A549 (cell line): ENCODE data around the gene CACNA1C. TPM values are rescaled to one million over a fixed set of nuclear protein-coding genes. Genes with fewer than 3 reads are reported as not detected.

Experiments
- ATAC-seq, 2 experiments: fragments of 200-7000 bp in 1 of 2; fragments of >200 bp in 1 of 2; cut with Nextera tagmentation in 1 of 2; cut with Tn5 transposase in 1 of 2; 3 replicates each; pipeline versions ENCODE4 v1.8.0 to v1.9.1; 2018 to 2020; ENCODE audit warnings: mild to moderate bottlenecking in 1 of 2, moderate library complexity in 1 of 2
- CTCF ChIA-PET: fragments of 300-600 bp; sonication (Branson Sonifier 250); formaldehyde crosslinking; extraction: SDS; loops from one replicate; lab custom pipeline; 2021; ENCODE audit warnings: antibody characterized with exemption, inconsistent platforms; lab: Yijun Ruan, JAX
- POLR2A ChIA-PET: fragments of 350-600 bp; formaldehyde crosslinking; extraction: SDS; loops from one replicate; lab custom pipeline; 2021; ENCODE audit warnings: antibody characterized with exemption, inconsistent platforms; lab: Yijun Ruan, JAX
- DNase-seq, 2 experiments: peaks; one replicate each; pipeline versions ENCODE4 v3.0.0 to v3.0.0-alpha.2; 2011 to 2016; ENCODE audit warnings: low read depth in 1 of 2, low spot score in 1 of 2
- FAIRE-seq: peaks from 2 replicates; lab custom pipeline; 2011; peaks lifted over from hg19 to GRCh38; lab: Jason Lieb, UNC
- H3K27ac ChIP-seq, 2 experiments: fragments of >200 bp; sonication (Bioruptor Twin); formaldehyde crosslinking; 3 replicates each; pipeline ENCODE4 v1.5.1; 2016 to 2017
- H3K4me1 ChIP-seq: fragments of >200 bp; sonication (Bioruptor Twin); formaldehyde crosslinking; 3 replicates; pipeline ENCODE4 v1.6.1; 2016
- H3K4me2 ChIP-seq: fragments of >200 bp; sonication (Bioruptor Twin); formaldehyde crosslinking; 3 replicates; pipeline ENCODE4 v1.6.1; 2016
- H3K4me3 ChIP-seq: fragments of >200 bp; sonication (Bioruptor Twin); formaldehyde crosslinking; 3 replicates; pipeline ENCODE4 v1.5.1; 2016
- H3K9me3 ChIP-seq: fragments of >200 bp; sonication (Bioruptor Twin); formaldehyde crosslinking; 3 replicates; pipeline ENCODE4 v1.6.1; 2016
- BCL3 ChIP-seq: fragments of >200 bp; sonication (Bioruptor Twin); formaldehyde crosslinking; IDR thresholded peaks from 3 replicates; pipeline ENCODE4 v1.6.1; 2016
- CBX2 ChIP-seq: fragments of 200-600 bp; sonication (generic); IDR thresholded peaks from 2 replicates; pipeline ENCODE4 v1.6.1; 2016; ENCODE audit warnings: low read depth, mild to moderate bottlenecking, borderline replicate concordance
- CBX8 ChIP-seq: fragments of 200-600 bp; sonication (generic); IDR thresholded peaks from 2 replicates; pipeline ENCODE4 v1.6.1; 2016
- CEBPB ChIP-seq, 2 experiments: fragments of >200 bp in 1 of 2; sonication (Bioruptor Twin) in 1 of 2; formaldehyde crosslinking in 1 of 2; IDR thresholded peaks; 2 replicates each; pipeline ENCODE4 v1.6.1; 2012 to 2016
- CHD2 ChIP-seq: fragments of 150-350 bp; IDR thresholded peaks from 2 replicates; pipeline ENCODE4 v1.6.1; 2014; ENCODE audit warnings: low read length; ENCODE audit not compliant: partially characterized antibody
- EP300 ChIP-seq, 2 experiments: fragments of >200 bp; sonication (Bioruptor Twin); formaldehyde crosslinking; IDR thresholded peaks; 2 replicates in 1 of 2; 3 replicates in 1 of 2; pipeline ENCODE4 v1.6.1; 2016 to 2017
- ESRRA ChIP-seq: fragments of 150-350 bp; IDR thresholded peaks from 2 replicates; pipeline ENCODE4 v1.6.1; 2014; ENCODE audit warnings: mild to moderate bottlenecking, low read length, borderline replicate concordance
- FOSB ChIP-seq: fragments of 250-450 bp; sonication (Bioruptor Pico); IDR thresholded peaks from 2 replicates; pipeline ENCODE4 v1.5.0; 2020; ENCODE audit warnings: mild to moderate bottlenecking, moderate library complexity
- GATA3 ChIP-seq: IDR thresholded peaks from 2 replicates; pipeline ENCODE4 v1.6.1; 2012; ENCODE audit warnings: borderline replicate concordance
- HDAC2 ChIP-seq: fragments of 200-600 bp; sonication (generic); IDR thresholded peaks from 2 replicates; pipeline ENCODE4 v1.6.1; 2016
- HOXA7 ChIP-seq: fragments of 250-450 bp; sonication (Bioruptor Pico); IDR thresholded peaks from 2 replicates; pipeline ENCODE4 v1.5.0; 2020; ENCODE audit warnings: mild to moderate bottlenecking, moderate library complexity
- JUN ChIP-seq, 2 experiments: fragments of >200 bp; sonication (Bioruptor Twin); formaldehyde crosslinking; IDR thresholded peaks; 2 replicates in 1 of 2; 3 replicates in 1 of 2; pipeline ENCODE4 v1.6.1; 2016 to 2017
- JUNB ChIP-seq: fragments of >200 bp; sonication (Bioruptor Twin); formaldehyde crosslinking; IDR thresholded peaks from 2 replicates; pipeline ENCODE4 v1.6.1; 2016
- KDM1A ChIP-seq: fragments of 200-600 bp; sonication (generic); IDR thresholded peaks from 2 replicates; pipeline ENCODE4 v1.6.1; 2016; ENCODE audit warnings: low read depth, mild to moderate bottlenecking
- MAFK ChIP-seq: fragments of 450-650 bp; IDR thresholded peaks from 2 replicates; pipeline ENCODE4 v1.6.1; 2014; ENCODE audit not compliant: partially characterized antibody
- MAX ChIP-seq: IDR thresholded peaks from 2 replicates; pipeline ENCODE4 v1.6.1; 2012
- MAZ ChIP-seq: fragments of 150-350 bp; IDR thresholded peaks from 2 replicates; pipeline ENCODE4 v1.6.1; 2014; ENCODE audit warnings: antibody characterized with exemption, low read depth, low read length, borderline replicate concordance
- PHF8 ChIP-seq: fragments of 200-600 bp; sonication (generic); IDR thresholded peaks from 2 replicates; pipeline ENCODE4 v1.6.1; 2016; ENCODE audit warnings: low read depth, mild to moderate bottlenecking, antibody characterized with exemption, moderate library complexity, borderline replicate concordance
- RFX5 ChIP-seq: fragments of 450-650 bp; IDR thresholded peaks from 2 replicates; pipeline ENCODE4 v1.7.1; 2014; ENCODE audit warnings: antibody characterized with exemption, mild to moderate bottlenecking, moderate library complexity
- SMC3 ChIP-seq: fragments of >200 bp; sonication (Bioruptor Twin); formaldehyde crosslinking; IDR thresholded peaks from 3 replicates; pipeline ENCODE4 v1.6.1; 2018; ENCODE audit warnings: inconsistent platforms
- TFCP2L1 ChIP-seq: fragments of 250-450 bp; sonication (Bioruptor Pico); IDR thresholded peaks from 2 replicates; pipeline ENCODE4 v1.5.0; 2021; ENCODE audit warnings: mild to moderate bottlenecking
- ZSCAN20 ChIP-seq: fragments of 250-450 bp; sonication (Bioruptor Pico); IDR thresholded peaks from 2 replicates; pipeline ENCODE4 v1.8.0; 2022; ENCODE audit warnings: mild to moderate bottlenecking, moderate library complexity
- WGBS: methylation state at CpG from one replicate; pipeline ENCODE4 v1.1.6; 2017; ENCODE audit errors: missing lambda C conversion rate; 5-methylcytosine and 5-hydroxymethylcytosine counted together
- polyA plus RNA-seq, 4 experiments: library from polyadenylated mRNA; depleted of rRNA in 3 of 4; stranded (reverse); fragments of >200 nt; fragmentation: RNase III in 1 of 4; extraction: RNeasy Plus Mini Kit Qiagen cat#74134 plus additional on column Dnase treatment in 1 of 4; gene quantifications; 2 replicates in 3 of 4; 3 replicates in 1 of 4; pipeline ENCODE4 v1.2.3, GENCODE V29; 2011 to 2017
- TF ChIP-seq, protein P1 (sequence below): IDR thresholded peaks from 2 replicates; pipeline ENCODE4 v1.6.1; 2012
- TF ChIP-seq, protein P2 (sequence below): fragments of 250-450 bp; sonication (Bioruptor Pico); IDR thresholded peaks from 2 replicates; pipeline ENCODE4 v1.5.0; 2021; ENCODE audit warnings: mild to moderate bottlenecking, moderate library complexity, borderline replicate concordance
- TF ChIP-seq, protein P3 (sequence below): fragments of 150-350 bp; IDR thresholded peaks from 2 replicates; pipeline ENCODE4 v1.6.1; 2014; ENCODE audit warnings: low read depth, mild to moderate bottlenecking, low read length
- TF ChIP-seq, protein P4 (sequence below): IDR thresholded peaks from 2 replicates; pipeline ENCODE4 v1.6.1; 2012; ENCODE audit warnings: low read depth, borderline replicate concordance

CACNA1C gene
- polyA plus RNA-seq, 2 of the 4 experiments (the other 2 are of a cell fraction): not detected

GRCh38 chr12:2108975-2109671, 56.3 kb downstream of the CACNA1C start:
- FAIRE-seq: no peak
- no peak for TF ChIP-seq CBX2
- no peak for TF ChIP-seq CHD2
- TF ChIP-seq CEBPB (IDR thresholded peaks at IDR 0.05): no peak
- TF ChIP-seq SMC3: no peak
- TF ChIP-seq JUN (IDR thresholded peaks at IDR 0.05): no peak
- no peak for TF ChIP-seq RFX5
- TF ChIP-seq CBX8: no peak
- 15% methylated on average over 10 of the region's 10 CpGs for WGBS

DNA sequence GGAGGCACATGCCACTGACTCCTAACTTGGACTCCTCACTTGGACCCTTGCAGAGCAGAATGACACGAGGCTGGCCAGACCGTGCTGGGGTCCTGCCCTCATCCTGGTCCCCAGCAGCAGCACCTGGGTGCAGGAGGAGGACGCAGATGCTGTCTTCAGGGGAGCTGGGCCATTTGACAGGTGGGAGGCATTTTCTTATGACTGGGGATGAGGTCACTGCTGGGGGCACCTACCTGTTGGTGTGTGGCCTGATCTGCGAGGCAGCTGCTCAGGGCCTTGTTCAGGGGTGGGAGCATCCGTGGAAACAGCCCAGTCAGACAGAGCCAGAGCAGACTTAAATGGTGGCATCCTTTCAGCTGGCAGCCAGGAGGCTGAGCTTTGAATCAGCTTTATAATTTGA, 57.3 kb downstream of the CACNA1C start:
- FAIRE-seq (no peak), ATAC-seq (no peak), DNase-seq (no peak)
- 10% methylated on average over 5 of the region's 5 CpGs for WGBS
- Histone ChIP-seq H3K4me1 (no peaks in the 10 kb centered on the region), H3K9me3 (no peaks in the 10 kb centered on the region), H3K4me3 (no peak overlapping the region), H3K27ac (no peak overlapping the region), H3K4me2 (no peak overlapping the region)
- ChIA-PET CTCF (no interaction called here), POLR2A (no interaction called here)
- TF ChIP-seq ZSCAN20 (CRISPR knock-in tag): no peak
- TF ChIP-seq, protein P1, sequence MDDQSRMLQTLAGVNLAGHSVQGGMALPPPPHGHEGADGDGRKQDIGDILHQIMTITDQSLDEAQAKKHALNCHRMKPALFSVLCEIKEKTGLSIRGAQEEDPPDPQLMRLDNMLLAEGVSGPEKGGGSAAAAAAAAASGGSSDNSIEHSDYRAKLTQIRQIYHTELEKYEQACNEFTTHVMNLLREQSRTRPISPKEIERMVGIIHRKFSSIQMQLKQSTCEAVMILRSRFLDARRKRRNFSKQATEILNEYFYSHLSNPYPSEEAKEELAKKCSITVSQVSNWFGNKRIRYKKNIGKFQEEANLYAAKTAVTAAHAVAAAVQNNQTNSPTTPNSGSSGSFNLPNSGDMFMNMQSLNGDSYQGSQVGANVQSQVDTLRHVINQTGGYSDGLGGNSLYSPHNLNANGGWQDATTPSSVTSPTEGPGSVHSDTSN: no peak
- no peak for TF ChIP-seq BCL3
- TF ChIP-seq JUN (IDR thresholded peaks at IDR 0.05): no peak

More at GRCh38 chr12:2108975-2109671, 56.3 kb downstream of the CACNA1C start:
- no peak for ATAC-seq
- no peak for DNase-seq
- no peak overlapping the region for H3K4me3 ChIP-seq
- POLR2A ChIA-PET: no interaction called here
- H3K27ac ChIP-seq: no peak overlapping the region
- H3K4me2 ChIP-seq: no peak overlapping the region
- H3K4me1 ChIP-seq: no peaks in the 10 kb centered on the region
- CTCF ChIA-PET: no interaction called here
- H3K9me3 ChIP-seq: no peaks in the 10 kb centered on the region

- Histone ChIP-seq H3K9me3 (no peaks in the 10 kb centered on the region), H3K27ac (no peak overlapping the region), H3K4me1 (no peaks in the 10 kb centered on the region), H3K4me2 (no peak overlapping the region), H3K4me3 (no peak overlapping the region)
- FAIRE-seq (no peak), ATAC-seq (no peak), DNase-seq (no peak)
- WGBS: 24% methylated on average over 14 of the region's 16 CpGs
- POLR2A ChIA-PET: interaction anchor here (0.7 kb wide), 1 partner anchor 449 kb away, joined by 4 read pairs; no protein-coding TSS in a partner anchor
- CTCF ChIA-PET: interaction anchor here (0.6 kb wide), 1 partner anchor 198 kb away, joined by 5 read pairs; no protein-coding TSS in a partner anchor
- TF ChIP-seq KDM1A: no peak
- TF ChIP-seq, protein P2, sequence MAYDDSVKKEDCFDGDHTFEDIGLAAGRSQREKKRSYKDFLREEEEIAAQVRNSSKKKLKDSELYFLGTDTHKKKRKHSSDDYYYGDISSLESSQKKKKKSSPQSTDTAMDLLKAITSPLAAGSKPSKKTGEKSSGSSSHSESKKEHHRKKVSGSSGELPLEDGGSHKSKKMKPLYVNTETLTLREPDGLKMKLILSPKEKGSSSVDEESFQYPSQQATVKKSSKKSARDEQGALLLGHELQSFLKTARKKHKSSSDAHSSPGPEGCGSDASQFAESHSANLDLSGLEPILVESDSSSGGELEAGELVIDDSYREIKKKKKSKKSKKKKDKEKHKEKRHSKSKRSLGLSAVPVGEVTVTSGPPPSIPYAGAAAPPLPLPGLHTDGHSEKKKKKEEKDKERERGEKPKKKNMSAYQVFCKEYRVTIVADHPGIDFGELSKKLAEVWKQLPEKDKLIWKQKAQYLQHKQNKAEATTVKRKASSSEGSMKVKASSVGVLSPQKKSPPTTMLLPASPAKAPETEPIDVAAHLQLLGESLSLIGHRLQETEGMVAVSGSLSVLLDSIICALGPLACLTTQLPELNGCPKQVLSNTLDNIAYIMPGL: no peak
- no peak for TF ChIP-seq HDAC2
- no peak for TF ChIP-seq MAZ
- TF ChIP-seq HOXA7 (CRISPR knock-in tag): no peak
- no peak for TF ChIP-seq EP300 (IDR thresholded peaks at IDR 0.05)
- TF ChIP-seq PHF8: no peak
- no peak for TF ChIP-seq MAFK
- no peak for TF ChIP-seq BCL3
- no peak for TF ChIP-seq MAX
- no peak for TF ChIP-seq FOSB
- no peak for TF ChIP-seq JUNB
- no peak for TF ChIP-seq GATA3
- TF ChIP-seq, protein P3, sequence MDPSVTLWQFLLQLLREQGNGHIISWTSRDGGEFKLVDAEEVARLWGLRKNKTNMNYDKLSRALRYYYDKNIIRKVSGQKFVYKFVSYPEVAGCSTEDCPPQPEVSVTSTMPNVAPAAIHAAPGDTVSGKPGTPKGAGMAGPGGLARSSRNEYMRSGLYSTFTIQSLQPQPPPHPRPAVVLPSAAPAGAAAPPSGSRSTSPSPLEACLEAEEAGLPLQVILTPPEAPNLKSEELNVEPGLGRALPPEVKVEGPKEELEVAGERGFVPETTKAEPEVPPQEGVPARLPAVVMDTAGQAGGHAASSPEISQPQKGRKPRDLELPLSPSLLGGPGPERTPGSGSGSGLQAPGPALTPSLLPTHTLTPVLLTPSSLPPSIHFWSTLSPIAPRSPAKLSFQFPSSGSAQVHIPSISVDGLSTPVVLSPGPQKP: no peak
- TF ChIP-seq TFCP2L1 (CRISPR knock-in tag): no peak
- TF ChIP-seq ESRRA: no peak
- TF ChIP-seq, protein P4, sequence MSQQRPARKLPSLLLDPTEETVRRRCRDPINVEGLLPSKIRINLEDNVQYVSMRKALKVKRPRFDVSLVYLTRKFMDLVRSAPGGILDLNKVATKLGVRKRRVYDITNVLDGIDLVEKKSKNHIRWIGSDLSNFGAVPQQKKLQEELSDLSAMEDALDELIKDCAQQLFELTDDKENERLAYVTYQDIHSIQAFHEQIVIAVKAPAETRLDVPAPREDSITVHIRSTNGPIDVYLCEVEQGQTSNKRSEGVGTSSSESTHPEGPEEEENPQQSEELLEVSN: no peak
Observed at GRCh38 chr12:2110849-2111566, 58.2 kb downstream of the CACNA1C start.
